Activated T-cell treated with anti-CD3 and anti-CD28 coated beads, Interleukin-2, amount 50 U/mL, for 72 hours (primary cell): ENCODE data around the gene ALOX5. TPM values are rescaled to one million over a fixed set of nuclear protein-coding genes. Genes with fewer than 3 reads are reported as not detected.

Experiments
- total RNA-seq, 2 donors: library from RNA; stranded (reverse); gene quantifications; one replicate each; pipeline ENCODE4 v1.2.3, GENCODE V29; 2022

ALOX5 gene
- total RNA-seq, 2 donors from 2014 or later: 1.5 to 4.0 TPM

Other genes starting within 250 kb of the ALOX5 start
- not detected for gene OR13A1, start 58.6 kb upstream of the ALOX5 start, total RNA-seq